ENCODE data around the gene ARHGEF26.

Gene ARHGEF26

DNA sequence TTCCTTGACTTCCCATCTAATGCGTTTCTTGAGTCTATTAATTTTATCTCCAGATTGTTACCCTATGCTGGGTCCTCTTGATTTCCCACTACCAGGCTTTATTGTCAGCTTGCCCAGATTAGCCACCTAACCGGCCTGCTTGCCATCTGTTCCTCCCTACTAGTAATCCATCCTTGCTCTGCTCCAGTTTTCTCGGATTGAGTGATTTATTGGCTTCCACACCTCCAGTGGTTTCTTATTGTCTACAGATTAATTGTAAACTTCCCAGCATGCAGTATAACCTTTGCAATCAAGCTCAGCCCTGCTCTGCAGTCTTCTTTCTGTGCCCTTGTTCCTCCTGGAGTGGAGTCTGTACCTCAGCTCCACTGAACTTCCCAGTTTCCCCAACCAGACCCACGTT, 63.4 kb downstream of the ARHGEF26 start:
- H3K4me3 ChIP-seq (ENCODE audit: control insufficient read depth, low read depth, low read length) = no peak overlapping the region
- no peak for DNase-seq (ENCODE audit: low read depth)
- TF ChIP-seq, protein P1, sequence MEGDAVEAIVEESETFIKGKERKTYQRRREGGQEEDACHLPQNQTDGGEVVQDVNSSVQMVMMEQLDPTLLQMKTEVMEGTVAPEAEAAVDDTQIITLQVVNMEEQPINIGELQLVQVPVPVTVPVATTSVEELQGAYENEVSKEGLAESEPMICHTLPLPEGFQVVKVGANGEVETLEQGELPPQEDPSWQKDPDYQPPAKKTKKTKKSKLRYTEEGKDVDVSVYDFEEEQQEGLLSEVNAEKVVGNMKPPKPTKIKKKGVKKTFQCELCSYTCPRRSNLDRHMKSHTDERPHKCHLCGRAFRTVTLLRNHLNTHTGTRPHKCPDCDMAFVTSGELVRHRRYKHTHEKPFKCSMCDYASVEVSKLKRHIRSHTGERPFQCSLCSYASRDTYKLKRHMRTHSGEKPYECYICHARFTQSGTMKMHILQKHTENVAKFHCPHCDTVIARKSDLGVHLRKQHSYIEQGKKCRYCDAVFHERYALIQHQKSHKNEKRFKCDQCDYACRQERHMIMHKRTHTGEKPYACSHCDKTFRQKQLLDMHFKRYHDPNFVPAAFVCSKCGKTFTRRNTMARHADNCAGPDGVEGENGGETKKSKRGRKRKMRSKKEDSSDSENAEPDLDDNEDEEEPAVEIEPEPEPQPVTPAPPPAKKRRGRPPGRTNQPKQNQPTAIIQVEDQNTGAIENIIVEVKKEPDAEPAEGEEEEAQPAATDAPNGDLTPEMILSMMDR (IDR thresholded peaks at IDR 0.05; ENCODE audit: control insufficient read depth, insufficient read depth, low read depth, low read length, missing control alignments) = no peak

DNA sequence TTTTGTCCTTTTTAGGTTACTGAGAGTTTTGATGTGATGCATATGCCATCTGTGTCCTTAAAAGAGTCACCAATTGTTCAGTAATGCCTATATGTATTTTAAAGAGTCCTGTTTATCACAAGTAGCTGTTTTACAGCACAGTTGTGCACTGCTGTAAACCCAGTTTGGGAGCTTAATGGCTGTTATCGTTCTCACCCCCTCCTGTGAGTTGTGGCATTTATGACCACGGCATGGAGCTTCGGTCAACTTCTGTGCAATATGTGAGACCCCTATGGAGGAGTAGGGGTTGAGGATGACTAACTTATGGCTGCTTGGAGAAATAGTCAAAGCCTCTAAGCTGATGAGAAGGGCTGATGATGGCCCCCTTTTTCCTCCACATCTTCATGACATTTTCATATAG, 67.2 kb downstream of the ARHGEF26 start:
- TF ChIP-seq, protein P1 (IDR thresholded peaks at IDR 0.05; ENCODE audit: control insufficient read depth, insufficient read depth, low read depth, low read length, missing control alignments) = no peak
- DNase-seq (ENCODE audit: low read depth) = no peak
- H3K4me3 ChIP-seq (ENCODE audit: control insufficient read depth, low read depth, low read length) = no peak overlapping the region

DNA sequence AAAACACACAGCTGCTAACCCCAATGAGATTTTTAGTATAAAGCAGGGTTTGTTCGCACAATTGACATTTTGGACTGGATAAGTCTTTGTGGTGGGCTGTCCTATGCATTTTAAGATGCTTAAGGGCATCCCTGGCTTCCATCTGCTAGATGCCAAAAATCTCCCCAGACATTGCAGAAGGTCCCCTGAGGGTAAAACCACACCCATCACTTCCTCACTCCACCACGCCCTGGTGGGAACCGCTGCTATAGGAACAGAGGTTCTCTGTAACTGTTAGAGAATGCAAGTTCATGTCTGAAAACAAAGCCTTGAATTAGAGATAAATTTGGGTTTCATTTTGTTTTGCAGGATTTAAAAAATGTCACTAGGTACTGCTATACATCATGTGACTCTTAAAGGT, 67.7 kb downstream of the ARHGEF26 start:
- TF ChIP-seq, protein P1 (IDR thresholded peaks at IDR 0.05; ENCODE audit: control insufficient read depth, insufficient read depth, low read depth, low read length, missing control alignments) = no peak
- no peak overlapping the region for H3K4me3 ChIP-seq (ENCODE audit: control insufficient read depth, low read depth, low read length)
- DNase-seq (ENCODE audit: low read depth) = no peak

DNA sequence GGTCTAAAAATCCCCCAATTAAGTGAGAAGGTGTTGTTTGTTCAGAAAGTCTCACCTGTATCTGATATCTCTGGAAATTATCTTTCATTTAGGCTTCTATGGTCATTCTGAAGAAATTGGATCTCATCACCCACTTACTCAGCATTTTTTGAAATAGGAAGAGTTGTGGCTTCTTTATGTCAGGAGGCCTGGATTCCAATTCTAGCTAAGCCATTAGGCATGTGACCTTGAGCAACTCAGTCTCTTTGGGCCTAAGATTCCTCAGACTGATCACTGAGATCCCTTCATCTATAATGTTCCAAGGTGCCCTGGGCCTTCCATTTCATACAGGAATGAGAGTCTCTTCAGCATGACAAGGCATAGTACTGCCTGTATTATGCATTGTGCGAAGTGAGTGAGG, 70.3 kb downstream of the ARHGEF26 start:
- no peak for DNase-seq (ENCODE audit: low read depth)
- TF ChIP-seq, protein P1 (IDR thresholded peaks at IDR 0.05; ENCODE audit: control insufficient read depth, insufficient read depth, low read depth, low read length, missing control alignments) = no peak
- H3K4me3 ChIP-seq (ENCODE audit: control insufficient read depth, low read depth, low read length) = no peak overlapping the region

DNA sequence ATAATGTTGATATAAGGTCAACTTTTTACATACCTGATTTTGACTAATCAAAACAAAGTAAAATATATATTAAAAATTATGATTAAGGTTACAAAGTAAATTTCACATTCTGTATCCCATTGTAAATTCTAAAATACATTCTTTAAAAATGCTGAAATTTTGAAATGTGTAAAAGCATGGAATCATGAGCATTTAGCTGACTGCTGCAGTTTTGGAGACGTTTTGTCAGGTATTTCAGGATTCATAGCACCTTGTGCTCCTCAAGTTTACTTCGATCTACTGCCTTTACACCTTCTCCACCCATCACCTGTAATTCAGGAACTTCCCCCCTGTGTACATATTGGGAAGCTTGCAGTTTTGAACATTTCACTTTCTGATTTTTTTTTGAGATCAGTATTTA, 71.0 kb downstream of the ARHGEF26 start:
- DNase-seq (ENCODE audit: low read depth) = no peak
- TF ChIP-seq, protein P1 (IDR thresholded peaks at IDR 0.05; ENCODE audit: control insufficient read depth, insufficient read depth, low read depth, low read length, missing control alignments) = no peak
- no peak overlapping the region for H3K4me3 ChIP-seq (ENCODE audit: control insufficient read depth, low read depth, low read length)

DNA sequence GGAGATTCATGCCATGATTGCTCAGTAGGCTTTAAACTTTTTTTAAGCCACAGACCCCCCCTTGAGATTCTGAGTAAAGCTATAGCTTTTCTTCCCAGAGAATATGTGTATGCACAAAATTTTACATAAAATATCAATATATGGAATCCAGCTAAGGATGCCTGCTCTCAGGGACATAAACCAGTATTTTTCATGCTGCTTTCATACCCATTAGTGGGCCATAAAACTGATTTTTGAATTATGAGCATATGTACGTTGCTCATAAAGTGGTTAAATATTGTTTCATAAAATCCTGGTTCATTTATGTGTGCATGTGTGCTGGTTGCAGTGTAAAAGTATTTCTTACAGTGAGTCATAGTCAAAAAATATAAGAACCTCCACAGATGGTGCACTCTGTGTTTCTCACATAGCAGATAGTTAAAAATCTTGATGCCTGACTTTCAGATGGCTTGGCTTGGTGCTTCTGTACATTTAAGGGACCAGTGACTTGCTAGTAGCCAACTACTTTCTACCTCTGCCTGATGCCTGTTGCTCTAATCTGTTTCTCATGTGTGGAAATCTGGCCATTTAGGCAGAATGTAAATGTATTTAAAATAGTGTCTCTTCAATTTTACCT, 71.9 kb downstream of the ARHGEF26 start:
- DNase-seq (ENCODE audit: low read depth) = no peak
- H3K4me3 ChIP-seq (ENCODE audit: control insufficient read depth, low read depth, low read length) = no peak overlapping the region
- TF ChIP-seq, protein P1 (IDR thresholded peaks at IDR 0.05; ENCODE audit: control insufficient read depth, insufficient read depth, low read depth, low read length, missing control alignments) = no peak

DNA sequence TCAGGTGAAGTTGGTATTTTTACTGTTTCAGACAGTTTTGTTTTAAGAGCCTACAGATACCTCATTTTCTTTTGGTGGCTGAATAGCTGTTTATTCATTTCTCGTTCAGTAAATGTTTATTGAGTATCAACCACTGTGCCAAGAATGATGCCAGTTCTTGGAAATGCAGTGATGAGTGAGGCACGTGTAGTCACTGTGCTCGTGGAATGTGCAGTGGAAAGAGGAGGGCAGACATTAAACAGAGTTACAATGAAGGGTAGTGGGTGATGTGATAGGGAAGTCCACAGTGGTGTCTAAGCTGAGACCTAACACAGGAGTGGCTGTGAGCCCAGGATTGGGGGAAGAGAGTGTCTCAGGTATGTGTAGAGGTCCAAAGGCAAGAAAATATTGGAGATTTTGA, 73.7 kb downstream of the ARHGEF26 start:
- no peak overlapping the region for H3K4me3 ChIP-seq (ENCODE audit: control insufficient read depth, low read depth, low read length)
- TF ChIP-seq, protein P1 (IDR thresholded peaks at IDR 0.05; ENCODE audit: control insufficient read depth, insufficient read depth, low read depth, low read length, missing control alignments) = no peak
- DNase-seq (ENCODE audit: low read depth) = no peak

Data from AG09309 (cell line).